HUDEP-2 (cell line): Measurements from ENCODE around the gene PLXNC1.

Experiments used
- DNase-seq, 76 experiments: peaks; one replicate each; lab custom pipeline; 2025; ENCODE audit not compliant: unreplicated experiment in 76 of 76; lab: John Stamatoyannopoulos, UW

The PLXNC1 gene

GRCh38 chr12:94152292-94153078, 4.1 kb downstream of the PLXNC1 start:
- DNase-seq, result no peak

GRCh38 chr12:94157181-94157580, 8.8 kb downstream of the PLXNC1 start:
- DNase-seq, result no peak

DNA sequence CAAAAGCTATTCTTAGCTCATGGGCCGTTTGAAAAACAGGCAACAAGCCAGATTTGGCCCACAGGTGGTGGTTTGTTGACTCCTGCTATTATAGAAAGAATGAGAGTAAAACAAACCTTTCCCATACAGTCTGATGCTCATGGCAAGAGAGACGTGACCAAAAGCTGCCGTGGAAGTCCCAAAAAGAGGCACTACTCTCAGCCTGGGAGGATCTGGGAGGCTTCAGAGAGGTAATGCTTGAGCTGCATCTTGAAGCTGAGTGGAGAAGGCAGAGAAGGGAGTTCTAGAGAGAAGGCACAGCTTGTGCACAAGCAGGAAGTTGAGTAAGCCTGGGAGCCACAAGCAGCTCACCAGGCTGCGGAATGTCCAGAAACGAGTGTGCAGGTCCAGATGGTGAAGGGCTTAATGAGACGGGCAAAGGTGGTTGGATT, 9.6 kb downstream of the PLXNC1 start:
- no peak for DNase-seq

DNA sequence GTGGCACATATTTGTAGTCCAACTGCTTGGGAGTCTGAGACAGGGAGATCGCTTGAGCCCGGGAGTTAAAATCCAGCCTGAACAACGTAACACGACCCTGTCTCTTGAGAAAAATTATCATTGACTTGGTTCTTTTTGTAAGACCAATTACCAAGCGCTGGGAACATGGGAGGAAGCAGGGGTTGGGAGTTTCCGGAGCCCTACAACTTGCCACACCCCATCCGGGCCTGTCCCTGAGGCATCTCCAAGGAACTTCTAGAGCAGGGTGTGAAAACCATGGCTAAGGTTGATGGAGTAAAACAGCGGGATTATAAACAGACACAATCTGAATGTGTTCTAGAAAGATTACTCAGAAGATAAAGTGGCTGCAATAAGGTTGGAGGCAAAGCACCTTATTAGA, 10.3 kb downstream of the PLXNC1 start:
- no peak for DNase-seq

DNA sequence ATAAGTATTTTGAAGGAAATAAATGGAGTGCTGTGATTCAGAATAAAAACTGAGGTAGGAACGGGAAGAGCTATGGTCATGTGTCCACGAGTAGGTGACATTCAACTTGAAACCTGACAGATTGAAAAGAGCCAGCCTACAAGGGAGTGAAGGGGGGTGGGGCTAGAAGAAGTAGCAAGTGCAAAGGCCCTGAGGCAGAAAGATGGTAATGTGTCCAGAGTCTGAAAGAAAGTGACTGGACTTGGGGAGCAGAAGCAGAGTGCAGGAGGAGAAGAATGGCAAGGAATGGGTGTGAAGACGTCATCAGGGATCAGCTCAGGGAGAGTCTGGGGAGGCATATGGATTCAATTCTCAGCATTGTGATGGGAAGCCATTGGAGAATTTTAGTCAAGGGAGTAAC, 13.7 kb downstream of the PLXNC1 start:
- no peak for DNase-seq

DNA sequence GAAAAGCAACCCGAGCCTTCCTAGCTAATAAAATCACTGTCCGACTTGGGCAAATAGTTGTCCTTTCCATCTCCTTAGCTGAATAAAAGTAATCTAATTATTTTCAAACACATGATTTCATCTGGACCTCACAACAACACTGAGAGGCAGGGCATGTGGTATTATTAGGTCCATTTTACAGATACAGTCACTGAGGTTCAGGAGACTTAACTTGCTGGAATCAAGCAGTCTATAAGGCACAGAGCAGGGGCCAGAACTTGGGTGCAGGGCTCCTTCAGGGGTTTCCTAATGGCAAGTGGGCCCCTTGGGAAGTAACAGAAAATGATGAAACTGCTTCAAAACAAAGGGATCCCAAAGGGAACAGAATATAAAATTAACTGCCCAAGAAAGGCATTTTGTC, 15.5 kb downstream of the PLXNC1 start:
- DNase-seq, result no peak

DNA sequence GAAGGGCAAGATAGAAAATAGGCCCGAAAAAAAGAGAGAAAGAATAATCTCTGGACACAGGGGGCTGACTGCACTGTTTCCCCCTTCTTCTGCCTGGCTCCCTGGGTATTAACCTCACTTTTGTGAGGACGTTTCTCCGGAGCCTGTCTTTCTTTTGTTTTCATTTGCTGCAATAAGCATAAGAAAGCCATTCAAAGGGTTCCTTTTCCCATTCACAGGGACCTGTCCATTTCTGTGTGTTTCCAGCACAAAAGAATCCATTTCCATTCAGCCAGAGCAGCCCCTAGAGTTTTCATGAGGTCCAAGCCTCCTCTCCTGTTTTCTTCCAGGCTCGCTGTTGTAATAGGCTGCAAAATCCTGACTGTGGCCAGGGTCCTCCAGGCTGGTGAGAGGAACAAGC, 16.8 kb downstream of the PLXNC1 start:
- DNase-seq, result no peak

GRCh38 chr12:94165670-94166364, 17.4 kb downstream of the PLXNC1 start:
- no peak for DNase-seq

DNA sequence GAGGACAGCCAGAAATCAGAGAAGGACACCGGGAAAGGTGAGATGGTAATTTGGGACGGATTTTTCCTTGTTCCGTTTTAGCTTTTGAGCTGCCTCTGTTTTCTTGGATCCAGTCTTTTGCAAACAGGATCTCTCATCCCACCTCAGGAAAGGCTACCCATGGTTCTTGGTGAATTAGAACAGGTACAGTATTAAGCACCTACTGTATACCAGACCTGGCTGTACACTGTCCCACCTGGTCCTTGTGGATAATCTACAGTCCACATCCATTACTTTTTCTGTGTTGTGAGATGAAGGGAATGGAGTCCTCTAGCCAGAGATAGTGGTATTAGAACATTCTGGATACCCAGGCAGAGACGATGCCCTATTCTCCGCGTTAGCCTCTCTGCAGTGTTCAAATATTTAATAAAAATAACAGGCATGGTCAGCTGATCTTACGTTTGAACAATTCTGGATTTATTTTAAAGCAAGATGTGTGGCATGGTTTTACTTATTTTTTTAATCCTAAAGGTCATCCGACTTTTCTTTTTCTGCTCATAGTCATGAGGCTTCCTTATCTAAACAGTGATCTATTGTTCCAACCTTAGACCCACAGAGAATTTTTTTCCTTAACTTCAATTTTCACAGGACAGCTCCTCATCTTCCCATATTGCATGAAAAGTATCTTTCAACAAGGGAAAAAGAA, 18.8 kb downstream of the PLXNC1 start:
- no peak for DNase-seq

GRCh38 chr12:94167756-94168416, 19.5 kb downstream of the PLXNC1 start:
- DNase-seq, result peak in 2 of 76 experiments; percentile 13 to 19

- no peak for DNase-seq
These were observed 21.1 kb downstream of the PLXNC1 start for GRCh38 chr12:94169495-94169894.

DNA sequence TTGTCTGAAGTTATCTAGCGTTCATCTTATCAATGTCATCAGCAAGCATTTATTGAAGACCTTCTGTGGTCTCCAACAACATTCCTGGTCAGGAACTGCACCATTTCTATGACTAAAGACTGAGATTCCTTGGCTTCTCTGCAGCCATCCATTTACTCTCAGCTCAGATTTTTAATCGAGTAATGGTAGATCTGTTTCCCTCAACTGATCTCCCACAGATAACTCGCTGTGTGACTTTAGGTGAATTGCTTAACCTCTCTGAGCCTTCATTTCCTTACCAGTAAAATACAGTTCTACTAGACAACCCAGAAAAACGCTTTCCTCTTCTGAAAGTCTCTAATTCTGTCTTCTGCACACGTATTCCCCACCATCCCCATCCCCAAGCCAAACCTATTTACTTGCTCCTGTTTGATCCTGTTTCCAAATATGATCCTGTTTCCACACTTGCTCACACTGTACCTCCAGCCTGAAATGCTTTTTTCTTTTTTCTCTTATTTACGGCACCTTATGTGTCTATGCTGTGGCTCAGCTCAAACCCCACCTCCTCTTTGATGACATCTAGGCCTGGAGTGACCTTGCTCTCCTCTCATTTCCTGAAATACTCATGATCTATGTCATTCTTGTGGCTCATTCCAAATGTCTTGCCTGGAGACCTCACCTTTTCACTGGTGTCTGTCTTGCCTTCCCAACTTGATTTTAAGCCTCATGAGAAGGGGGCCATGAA, 21.8 kb downstream of the PLXNC1 start:
- DNase-seq, result no peak

DNA sequence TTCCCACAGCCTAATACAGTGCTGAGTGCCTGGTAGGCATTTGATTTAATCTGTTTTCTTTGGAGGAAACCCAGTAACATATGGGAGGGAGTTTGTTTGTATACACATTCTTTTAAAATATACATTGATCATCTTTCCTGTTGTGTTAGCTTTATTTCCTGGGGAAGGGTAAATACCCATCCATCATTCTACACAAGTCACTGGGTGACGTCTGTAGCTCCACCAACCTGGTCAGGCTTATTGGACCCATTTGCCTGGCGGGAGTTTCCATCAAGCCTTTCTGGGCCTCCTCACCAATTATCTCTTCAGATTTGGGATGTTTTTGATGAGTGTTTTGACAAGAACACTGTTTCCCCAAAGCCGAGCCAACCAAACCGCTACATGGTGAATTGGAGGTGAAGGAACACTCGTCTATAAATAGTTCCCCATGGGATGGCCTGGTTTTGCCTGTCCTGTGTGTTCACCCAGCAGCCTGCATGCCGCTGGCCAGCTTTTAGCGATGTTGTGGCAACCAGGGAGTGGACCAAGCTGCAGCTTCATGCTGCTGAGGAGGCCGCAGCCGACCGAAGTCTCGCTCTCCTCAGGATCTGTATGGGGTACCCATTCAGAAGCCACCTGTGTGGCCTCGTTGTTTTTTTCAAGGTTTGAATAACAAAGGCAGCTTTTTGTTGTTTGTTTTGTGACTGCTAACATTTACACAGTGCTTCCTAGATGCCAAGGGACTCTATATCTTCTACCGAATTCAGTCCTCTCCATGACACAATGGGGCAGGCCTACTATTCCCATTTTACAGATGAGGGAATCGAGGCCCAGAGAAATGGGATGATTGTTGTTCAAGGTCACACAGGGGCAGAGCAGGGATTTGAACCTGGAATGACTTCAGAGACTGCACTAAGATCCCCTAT, 22.6 kb downstream of the PLXNC1 start:
- no peak for DNase-seq

DNA sequence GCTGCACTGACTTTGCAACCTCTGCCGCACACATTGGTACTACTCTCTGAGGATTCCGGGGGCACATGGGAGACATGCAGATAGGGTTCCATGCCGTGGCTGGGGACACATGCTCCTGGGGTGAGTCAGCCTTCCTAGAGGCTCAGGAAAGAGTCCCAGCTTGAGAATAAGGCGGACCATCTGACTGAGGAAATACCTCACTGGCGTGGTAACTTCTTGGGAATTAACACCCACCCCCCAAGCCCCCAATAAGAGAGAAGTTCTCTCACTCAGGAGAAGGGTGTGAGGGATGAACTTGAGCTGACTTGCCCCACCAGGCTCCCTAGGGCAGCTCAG, 23.2 kb downstream of the PLXNC1 start:
- DNase-seq, result no peak

DNA sequence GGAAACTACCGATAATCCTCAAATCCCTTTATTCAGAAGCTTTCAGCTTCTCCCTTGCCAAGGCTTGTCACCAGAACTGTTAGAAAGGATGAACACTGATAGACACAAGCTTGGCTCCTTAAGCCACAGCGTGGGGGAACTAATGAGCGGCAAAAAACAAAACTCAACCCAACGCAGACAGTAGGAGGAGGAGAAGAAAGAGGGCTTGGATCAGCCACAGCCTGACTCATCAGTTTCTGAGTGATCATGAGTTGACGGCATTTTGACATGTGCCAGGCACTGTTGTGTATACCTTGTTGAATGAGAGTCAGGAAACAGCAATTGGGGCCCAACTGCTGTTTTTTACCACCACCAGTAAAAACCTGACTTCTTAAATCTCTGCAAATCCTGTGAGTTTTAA, 23.7 kb downstream of the PLXNC1 start:
- peak in 14 of 76 experiments; percentile 6 to 46 (median 19) for DNase-seq

DNA sequence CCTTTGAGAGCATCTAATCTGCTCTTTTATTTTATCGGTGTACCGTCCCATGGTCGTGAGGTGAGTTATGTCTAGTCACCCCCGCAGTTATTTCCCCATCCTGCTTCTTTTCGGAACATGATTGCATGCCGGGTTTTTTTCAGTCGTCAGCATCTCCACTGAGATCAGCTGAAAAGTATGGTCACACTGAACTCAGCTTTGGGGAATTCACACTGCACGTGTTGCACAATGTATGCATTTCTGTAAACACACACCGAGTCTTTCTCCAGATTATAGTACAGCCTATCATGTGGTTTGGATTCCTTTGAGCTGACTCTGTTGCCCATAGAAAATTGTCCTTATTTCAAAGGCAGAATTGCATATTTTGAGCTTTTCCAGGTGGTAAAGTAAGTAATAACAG, 24.6 kb downstream of the PLXNC1 start:
- DNase-seq, result no peak

DNA sequence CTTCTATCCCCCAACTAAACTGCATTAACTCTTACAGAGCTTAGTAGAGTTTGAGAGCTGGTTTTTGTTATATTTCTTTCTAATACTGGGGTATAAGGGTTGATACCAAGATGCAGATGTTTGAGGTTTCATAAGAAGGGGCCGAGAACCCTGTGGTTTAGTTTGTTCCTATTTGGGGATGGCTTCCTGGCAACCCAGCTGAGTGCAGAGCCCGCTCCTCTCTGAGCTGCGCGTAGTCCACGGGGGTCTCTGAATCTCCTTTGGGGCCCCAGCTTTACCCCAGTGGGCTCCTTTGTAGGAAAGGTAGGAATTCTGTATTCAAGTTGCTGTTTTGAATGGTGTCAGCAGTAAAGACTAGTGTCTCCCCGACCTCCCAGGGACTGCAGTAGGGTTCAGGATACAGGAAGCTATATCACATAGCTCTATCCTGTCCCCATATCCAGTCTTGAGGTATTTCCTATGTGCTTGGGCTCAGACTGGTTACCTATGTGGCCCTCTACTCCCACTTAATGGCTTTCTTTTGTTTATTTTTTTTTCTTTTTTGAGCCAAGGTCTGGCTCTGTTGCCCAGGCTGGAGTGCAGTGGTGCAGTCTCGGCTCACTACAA, 25.4 kb downstream of the PLXNC1 start:
- no peak for DNase-seq

DNA sequence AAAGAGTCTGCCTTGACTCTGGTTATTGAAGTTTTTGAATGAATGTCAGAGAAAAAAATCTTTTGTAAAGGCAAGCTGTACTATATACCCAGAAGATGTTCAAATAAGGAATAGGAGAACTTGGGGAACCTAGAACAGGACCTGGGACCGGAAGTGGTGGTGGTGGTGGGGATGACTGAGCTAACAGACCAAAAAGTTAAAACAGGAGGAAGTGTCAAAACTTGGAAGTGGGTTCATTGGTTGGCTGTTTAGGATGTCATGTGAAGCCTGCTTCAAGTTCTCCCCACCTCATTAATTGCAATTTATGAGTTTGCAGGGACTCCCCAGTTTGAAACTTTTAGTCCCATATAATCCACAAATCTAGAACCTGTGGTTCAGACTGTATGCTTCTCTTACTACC, 26.2 kb downstream of the PLXNC1 start:
- no peak for DNase-seq
